Liver (tissue), 9 donors: Measurements from ENCODE around the gene SOAT1. TPM values are rescaled to one million over a fixed set of nuclear protein-coding genes. Genes with fewer than 3 reads are reported as not detected.

ENCODE experiments used
- DNase-seq: peaks from one replicate; pipeline ENCODE4 v3.0.0-alpha.2; 2017; ENCODE audit warnings: low spot score
- H3K27ac ChIP-seq, 2 donors: one replicate each; pipeline ENCODE4 v1.7.0; 2013; ENCODE audit warnings: inconsistent platforms in 2 of 2, low read length in 2 of 2, control low read depth in 1 of 2, low read depth in 1 of 2, mild to moderate bottlenecking in 1 of 2
- H3K27me3 ChIP-seq, 4 donors: one replicate each; pipeline versions ENCODE4 v1.6.1 to v1.7.0; 2013; ENCODE audit warnings: low read length in 3 of 4, inconsistent platforms in 1 of 4, mild to moderate bottlenecking in 1 of 4, moderate library complexity in 1 of 4; ENCODE audit not compliant: control insufficient read depth in 4 of 4, insufficient read depth in 4 of 4
- H3K36me3 ChIP-seq, 4 donors: one replicate each; pipeline versions ENCODE4 v1.6.1 to v1.7.0; 2013; ENCODE audit warnings: low read length in 3 of 4, mild to moderate bottlenecking in 3 of 4, low read depth in 1 of 4, moderate library complexity in 1 of 4; ENCODE audit not compliant: control insufficient read depth in 4 of 4, insufficient read depth in 3 of 4
- H3K4me1 ChIP-seq, 4 donors: one replicate each; pipeline versions ENCODE4 v1.6.1 to v1.7.0; 2013; ENCODE audit warnings: low read length in 3 of 4, mild to moderate bottlenecking in 3 of 4, moderate library complexity in 1 of 4; ENCODE audit not compliant: control insufficient read depth in 4 of 4, insufficient read depth in 4 of 4
- H3K4me3 ChIP-seq, 3 donors: one replicate each; pipeline versions ENCODE4 v1.6.1 to v1.7.0; 2013; ENCODE audit warnings: low read length in 3 of 3, control low read depth in 1 of 3, low read depth in 1 of 3, mild to moderate bottlenecking in 1 of 3
- H3K9ac ChIP-seq, 2 donors: one replicate each; pipeline ENCODE4 v1.7.0; 2013; ENCODE audit warnings: low read length in 2 of 2, mild to moderate bottlenecking in 2 of 2, moderate library complexity in 2 of 2, control low read depth in 1 of 2, low read depth in 1 of 2
- H3K9me3 ChIP-seq, 4 donors: one replicate each; pipeline versions ENCODE4 v1.6.1 to v1.7.0; 2013; ENCODE audit warnings: low read length in 3 of 4; ENCODE audit not compliant: control insufficient read depth in 4 of 4
- EGR1 ChIP-seq, 2 donors: IDR thresholded peaks; 2 replicates each; pipeline ENCODE4 v1.6.1; 2016 to 2018; ENCODE audit warnings: antibody characterized with exemption in 2 of 2, low read depth in 2 of 2
- FOXA1 ChIP-seq: IDR thresholded peaks from 2 replicates; pipeline ENCODE4 v1.6.1; 2016; ENCODE audit warnings: antibody characterized with exemption
- FOXA2 ChIP-seq: IDR thresholded peaks from 2 replicates; pipeline ENCODE4 v1.6.1; 2016; ENCODE audit warnings: antibody characterized with exemption
- GABPA ChIP-seq, 2 donors: IDR thresholded peaks in 1 of 2; conservative IDR thresholded peaks in 1 of 2; 2 replicates each; pipeline ENCODE4 v1.6.1; 2016; ENCODE audit warnings: antibody characterized with exemption in 2 of 2, mild to moderate bottlenecking in 1 of 2, moderate library complexity in 1 of 2
- HNF4A ChIP-seq, 2 donors: conservative IDR thresholded peaks; 2 replicates each; pipeline ENCODE4 v1.6.1; 2016; ENCODE audit warnings: antibody characterized with exemption in 2 of 2, mild to moderate bottlenecking in 2 of 2
- HNF4G ChIP-seq: IDR thresholded peaks from 2 replicates; pipeline ENCODE4 v1.6.1; 2016; ENCODE audit warnings: antibody characterized with exemption
- JUND ChIP-seq, 2 donors: IDR thresholded peaks; 2 replicates each; pipeline ENCODE4 v1.6.1; 2016; ENCODE audit warnings: antibody characterized with exemption in 2 of 2
- NR2F2 ChIP-seq: IDR thresholded peaks from 2 replicates; pipeline ENCODE4 v1.6.1; 2016; ENCODE audit warnings: antibody characterized with exemption
- RAD21 ChIP-seq, 2 donors: IDR thresholded peaks; 2 replicates each; pipeline ENCODE4 v1.6.1; 2016; ENCODE audit warnings: antibody characterized with exemption in 2 of 2, mild to moderate bottlenecking in 2 of 2
- RXRA ChIP-seq, 2 donors: IDR thresholded peaks; 2 replicates each; pipeline ENCODE4 v1.6.1; 2017 to 2018; ENCODE audit warnings: antibody characterized with exemption in 2 of 2, mild to moderate bottlenecking in 1 of 2
- SP1 ChIP-seq: IDR thresholded peaks from 2 replicates; pipeline ENCODE4 v1.6.1; 2018; ENCODE audit warnings: antibody characterized with exemption, mild to moderate bottlenecking
- TAF1 ChIP-seq: conservative IDR thresholded peaks from 2 replicates; pipeline ENCODE4 v1.6.1; 2016; ENCODE audit warnings: antibody characterized with exemption, mild to moderate bottlenecking
- YY1 ChIP-seq: IDR thresholded peaks from 2 replicates; pipeline ENCODE4 v1.6.1; 2016; ENCODE audit warnings: antibody characterized with exemption, mild to moderate bottlenecking
- WGBS: extraction: QIAGEN DNeasy Blood & Tissue Kit; methylation state at CpG from one replicate; pipeline ENCODE4 v1.1.7; 2013; 5-methylcytosine and 5-hydroxymethylcytosine counted together
- polyA plus RNA-seq, 2 donors: library from polyadenylated mRNA; stranded (reverse) in 1 of 2; unstranded in 1 of 2; fragments of 200-250 nt in 1 of 2; fragments of >200 nt in 1 of 2; fragmentation: Nextera tagmentation in 1 of 2; extraction: Ambion mirVana in 1 of 2; gene quantifications; one replicate each; pipeline versions ENCODE4 v1.2.1 to v1.2.3, GENCODE V29; 2013 to 2015
- total RNA-seq, 2 donors: library from RNA; depleted of rRNA; stranded (reverse); fragments of >200 nt; gene quantifications; one replicate each; pipeline ENCODE4 v1.2.3, GENCODE V29; 2014
- TF ChIP-seq, protein P1 (sequence below): IDR thresholded peaks from 2 replicates; pipeline ENCODE4 v1.6.1; 2016; ENCODE audit warnings: antibody characterized with exemption, mild to moderate bottlenecking
- TF ChIP-seq, protein P2 (sequence below): IDR thresholded peaks from 2 replicates; pipeline ENCODE4 v1.6.1; 2016; ENCODE audit warnings: antibody characterized with exemption
- TF ChIP-seq, protein P3 (sequence below): IDR thresholded peaks from 2 replicates; pipeline ENCODE4 v1.6.1; 2016; ENCODE audit warnings: antibody characterized with exemption
- TF ChIP-seq, protein P4 (sequence below): fragments of 150-350 bp; IDR thresholded peaks from 2 replicates; pipeline ENCODE4 v1.5.1; 2017; ENCODE audit warnings: improper control_type of control experiment, low read depth, low read length; ENCODE audit not compliant: missing input control
- TF ChIP-seq, protein P5 (sequence below): IDR thresholded peaks from 2 replicates; pipeline ENCODE4 v1.6.1; 2016; ENCODE audit warnings: antibody characterized with exemption
- donor health status: healthy.
- donor health status: healthy.
- donor health status: healthy.
- donor health status: healthy.
- donor health status: healthy.

SOAT1 gene
- total and polyA plus RNA-seq, 4 donors = 4.3 to 14.0 (median 9.3) TPM

DNA sequence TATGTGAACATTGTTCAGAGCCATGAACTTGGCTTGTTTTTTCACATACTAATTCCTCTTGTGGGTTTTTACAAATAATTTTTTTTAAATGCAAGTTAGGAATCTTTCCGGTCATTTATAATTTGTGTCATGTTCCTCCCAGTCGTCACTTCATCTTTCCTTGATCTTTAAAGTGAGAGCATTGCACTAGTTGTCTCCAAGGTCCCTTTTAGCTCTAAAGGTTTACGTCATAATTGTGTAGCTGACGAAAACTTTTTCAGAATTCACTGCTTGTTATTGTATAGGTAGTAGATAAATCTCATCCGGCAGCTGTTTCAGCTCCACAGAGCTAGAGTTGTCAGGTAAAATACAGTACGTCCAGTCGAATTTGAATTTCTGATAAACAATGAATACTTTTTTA lies 33.6 kb downstream of the SOAT1 start:
- Histone ChIP-seq H3K9ac (no peak overlapping the region), H3K27me3 (no peaks in the 10 kb centered on the region), H3K36me3 (peaks cover 0 to 18% (median 2%) of the 10 kb centered on the region in 4 donors), H3K27ac (no peak overlapping the region), H3K4me3 (no peak overlapping the region), H3K4me1 (no peaks in the 10 kb centered on the region), H3K9me3 (no peaks in the 10 kb centered on the region)
- TF ChIP-seq, protein P1, sequence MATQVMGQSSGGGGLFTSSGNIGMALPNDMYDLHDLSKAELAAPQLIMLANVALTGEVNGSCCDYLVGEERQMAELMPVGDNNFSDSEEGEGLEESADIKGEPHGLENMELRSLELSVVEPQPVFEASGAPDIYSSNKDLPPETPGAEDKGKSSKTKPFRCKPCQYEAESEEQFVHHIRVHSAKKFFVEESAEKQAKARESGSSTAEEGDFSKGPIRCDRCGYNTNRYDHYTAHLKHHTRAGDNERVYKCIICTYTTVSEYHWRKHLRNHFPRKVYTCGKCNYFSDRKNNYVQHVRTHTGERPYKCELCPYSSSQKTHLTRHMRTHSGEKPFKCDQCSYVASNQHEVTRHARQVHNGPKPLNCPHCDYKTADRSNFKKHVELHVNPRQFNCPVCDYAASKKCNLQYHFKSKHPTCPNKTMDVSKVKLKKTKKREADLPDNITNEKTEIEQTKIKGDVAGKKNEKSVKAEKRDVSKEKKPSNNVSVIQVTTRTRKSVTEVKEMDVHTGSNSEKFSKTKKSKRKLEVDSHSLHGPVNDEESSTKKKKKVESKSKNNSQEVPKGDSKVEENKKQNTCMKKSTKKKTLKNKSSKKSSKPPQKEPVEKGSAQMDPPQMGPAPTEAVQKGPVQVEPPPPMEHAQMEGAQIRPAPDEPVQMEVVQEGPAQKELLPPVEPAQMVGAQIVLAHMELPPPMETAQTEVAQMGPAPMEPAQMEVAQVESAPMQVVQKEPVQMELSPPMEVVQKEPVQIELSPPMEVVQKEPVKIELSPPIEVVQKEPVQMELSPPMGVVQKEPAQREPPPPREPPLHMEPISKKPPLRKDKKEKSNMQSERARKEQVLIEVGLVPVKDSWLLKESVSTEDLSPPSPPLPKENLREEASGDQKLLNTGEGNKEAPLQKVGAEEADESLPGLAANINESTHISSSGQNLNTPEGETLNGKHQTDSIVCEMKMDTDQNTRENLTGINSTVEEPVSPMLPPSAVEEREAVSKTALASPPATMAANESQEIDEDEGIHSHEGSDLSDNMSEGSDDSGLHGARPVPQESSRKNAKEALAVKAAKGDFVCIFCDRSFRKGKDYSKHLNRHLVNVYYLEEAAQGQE = no peak
- TF ChIP-seq JUND (IDR thresholded peaks at IDR 0.05) (no peak), FOXA1 (no peak), NR2F2 (no peak), HNF4A (conservative IDR thresholded peaks at IDR 0.05) (no peak), EGR1 (IDR thresholded peaks at IDR 0.05; ENCODE audit: low read depth in 2 of 2) (no peak), FOXA2 (no peak)
- DNase-seq = no peak
- WGBS = 91% methylated on average over 7 of the region's 7 CpGs

DNA sequence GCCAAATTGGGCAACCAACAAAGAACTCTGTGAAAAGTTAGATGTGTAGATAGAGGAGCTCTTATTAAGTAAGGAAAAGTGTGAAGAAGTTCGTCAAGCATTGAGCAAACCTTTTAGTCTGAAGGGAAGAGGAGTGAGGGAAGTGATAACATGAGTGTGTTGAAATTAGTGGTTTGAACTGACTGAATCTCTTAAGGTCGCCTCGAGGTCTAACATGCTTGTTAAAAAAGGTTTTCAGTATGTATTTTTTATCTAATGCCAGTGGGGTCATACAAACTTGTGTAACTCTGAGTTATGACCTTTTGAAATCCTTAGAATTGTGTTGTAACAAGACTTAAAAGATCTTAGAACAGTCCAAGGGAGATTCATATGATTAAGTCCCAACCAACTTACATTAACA lies 34.1 kb downstream of the SOAT1 start:
- no peaks in the 10 kb centered on the region for H3K4me1 ChIP-seq
- 71% methylated on average over 3 of the region's 3 CpGs for WGBS
- H3K4me3 ChIP-seq = no peak overlapping the region
- H3K36me3 ChIP-seq = peaks cover 0 to 18% (median 2%) of the 10 kb centered on the region in 4 donors
- TF ChIP-seq, protein P2, sequence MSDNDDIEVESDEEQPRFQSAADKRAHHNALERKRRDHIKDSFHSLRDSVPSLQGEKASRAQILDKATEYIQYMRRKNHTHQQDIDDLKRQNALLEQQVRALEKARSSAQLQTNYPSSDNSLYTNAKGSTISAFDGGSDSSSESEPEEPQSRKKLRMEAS = no peak
- TF ChIP-seq RXRA (IDR thresholded peaks at IDR 0.05) = no peak
- TF ChIP-seq HNF4A (conservative IDR thresholded peaks at IDR 0.05) = no peak
- no peak for TF ChIP-seq HNF4G
- TF ChIP-seq FOXA1 = no peak
- TF ChIP-seq TAF1 = no peak
- TF ChIP-seq, protein P3, sequence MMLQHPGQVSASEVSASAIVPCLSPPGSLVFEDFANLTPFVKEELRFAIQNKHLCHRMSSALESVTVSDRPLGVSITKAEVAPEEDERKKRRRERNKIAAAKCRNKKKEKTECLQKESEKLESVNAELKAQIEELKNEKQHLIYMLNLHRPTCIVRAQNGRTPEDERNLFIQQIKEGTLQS = no peak
- TF ChIP-seq, protein P4, sequence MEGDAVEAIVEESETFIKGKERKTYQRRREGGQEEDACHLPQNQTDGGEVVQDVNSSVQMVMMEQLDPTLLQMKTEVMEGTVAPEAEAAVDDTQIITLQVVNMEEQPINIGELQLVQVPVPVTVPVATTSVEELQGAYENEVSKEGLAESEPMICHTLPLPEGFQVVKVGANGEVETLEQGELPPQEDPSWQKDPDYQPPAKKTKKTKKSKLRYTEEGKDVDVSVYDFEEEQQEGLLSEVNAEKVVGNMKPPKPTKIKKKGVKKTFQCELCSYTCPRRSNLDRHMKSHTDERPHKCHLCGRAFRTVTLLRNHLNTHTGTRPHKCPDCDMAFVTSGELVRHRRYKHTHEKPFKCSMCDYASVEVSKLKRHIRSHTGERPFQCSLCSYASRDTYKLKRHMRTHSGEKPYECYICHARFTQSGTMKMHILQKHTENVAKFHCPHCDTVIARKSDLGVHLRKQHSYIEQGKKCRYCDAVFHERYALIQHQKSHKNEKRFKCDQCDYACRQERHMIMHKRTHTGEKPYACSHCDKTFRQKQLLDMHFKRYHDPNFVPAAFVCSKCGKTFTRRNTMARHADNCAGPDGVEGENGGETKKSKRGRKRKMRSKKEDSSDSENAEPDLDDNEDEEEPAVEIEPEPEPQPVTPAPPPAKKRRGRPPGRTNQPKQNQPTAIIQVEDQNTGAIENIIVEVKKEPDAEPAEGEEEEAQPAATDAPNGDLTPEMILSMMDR = no peak
- no peak for TF ChIP-seq JUND (IDR thresholded peaks at IDR 0.05)
- TF ChIP-seq, protein P5, sequence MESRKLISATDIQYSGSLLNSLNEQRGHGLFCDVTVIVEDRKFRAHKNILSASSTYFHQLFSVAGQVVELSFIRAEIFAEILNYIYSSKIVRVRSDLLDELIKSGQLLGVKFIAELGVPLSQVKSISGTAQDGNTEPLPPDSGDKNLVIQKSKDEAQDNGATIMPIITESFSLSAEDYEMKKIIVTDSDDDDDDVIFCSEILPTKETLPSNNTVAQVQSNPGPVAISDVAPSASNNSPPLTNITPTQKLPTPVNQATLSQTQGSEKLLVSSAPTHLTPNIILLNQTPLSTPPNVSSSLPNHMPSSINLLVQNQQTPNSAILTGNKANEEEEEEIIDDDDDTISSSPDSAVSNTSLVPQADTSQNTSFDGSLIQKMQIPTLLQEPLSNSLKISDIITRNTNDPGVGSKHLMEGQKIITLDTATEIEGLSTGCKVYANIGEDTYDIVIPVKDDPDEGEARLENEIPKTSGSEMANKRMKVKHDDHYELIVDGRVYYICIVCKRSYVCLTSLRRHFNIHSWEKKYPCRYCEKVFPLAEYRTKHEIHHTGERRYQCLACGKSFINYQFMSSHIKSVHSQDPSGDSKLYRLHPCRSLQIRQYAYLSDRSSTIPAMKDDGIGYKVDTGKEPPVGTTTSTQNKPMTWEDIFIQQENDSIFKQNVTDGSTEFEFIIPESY = no peak
- TF ChIP-seq YY1 = no peak
- TF ChIP-seq GABPA (IDR thresholded peaks at IDR 0.05 in 1 of 2, conservative IDR thresholded peaks at IDR 0.05 in 1 of 2) = no peak
- no peak for TF ChIP-seq NR2F2
- no peak for TF ChIP-seq RAD21 (IDR thresholded peaks at IDR 0.05)
- no peak for TF ChIP-seq FOXA2
- TF ChIP-seq, protein P1 = no peak
- no peak for TF ChIP-seq SP1
- no peak for TF ChIP-seq EGR1 (IDR thresholded peaks at IDR 0.05; ENCODE audit: low read depth in 2 of 2)
- no peak overlapping the region for H3K27ac ChIP-seq
- H3K9me3 ChIP-seq = no peaks in the 10 kb centered on the region
- DNase-seq = no peak
- no peak overlapping the region for H3K9ac ChIP-seq
- H3K27me3 ChIP-seq = no peaks in the 10 kb centered on the region
